Fibroblast of mammary gland (primary cell): Measurements from ENCODE around the gene TMX1.
A peak's percentile ranks its signal among the peaks of the same experiment; 100 is the strongest.

Source experiments
- DNase-seq: peaks from one replicate; pipeline ENCODE4 v3.0.0-alpha.2; 2010; ENCODE audit warnings: low read depth
- H3K4me3 ChIP-seq: 2 replicates; pipeline ENCODE4 v1.5.1; 2011; ENCODE audit warnings: low read depth, mild to moderate bottlenecking, low read length, moderate library complexity; ENCODE audit not compliant: control insufficient read depth
- TF ChIP-seq, protein P1 (sequence below): conservative IDR thresholded peaks from 2 replicates; pipeline ENCODE4 v1.5.1; 2011; ENCODE audit warnings: low read depth, low read length, inconsistent platforms; ENCODE audit not compliant: control insufficient read depth, insufficient read depth

Gene TMX1

DNA sequence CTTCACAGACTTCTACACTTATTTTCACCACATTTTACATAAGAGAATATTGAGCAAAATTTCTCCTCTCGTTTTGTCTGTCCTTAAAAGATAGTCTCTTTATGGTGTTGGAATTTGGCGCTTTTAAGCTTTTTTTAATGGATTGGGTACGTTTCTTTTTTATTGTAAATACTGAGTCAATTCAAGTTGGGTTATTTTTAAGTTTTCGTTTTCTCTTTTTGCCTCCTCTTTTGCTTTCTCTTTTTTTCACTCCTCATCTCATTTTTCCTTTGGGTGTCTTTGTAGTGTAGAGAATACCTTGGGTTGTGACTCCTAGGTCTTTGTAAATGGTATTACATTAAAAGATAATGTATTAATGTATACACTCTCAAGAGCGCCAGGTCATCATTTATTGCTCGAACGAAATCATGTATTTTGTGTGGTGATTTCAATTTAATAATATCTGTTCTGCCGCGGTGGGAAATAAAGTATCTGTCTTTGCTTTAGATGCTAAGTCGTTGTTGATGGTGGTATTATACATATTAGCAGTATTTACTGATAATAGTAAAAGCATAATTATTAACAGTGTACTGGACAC lies 845 bp downstream of the TMX1 start:
- TF ChIP-seq, protein P1, sequence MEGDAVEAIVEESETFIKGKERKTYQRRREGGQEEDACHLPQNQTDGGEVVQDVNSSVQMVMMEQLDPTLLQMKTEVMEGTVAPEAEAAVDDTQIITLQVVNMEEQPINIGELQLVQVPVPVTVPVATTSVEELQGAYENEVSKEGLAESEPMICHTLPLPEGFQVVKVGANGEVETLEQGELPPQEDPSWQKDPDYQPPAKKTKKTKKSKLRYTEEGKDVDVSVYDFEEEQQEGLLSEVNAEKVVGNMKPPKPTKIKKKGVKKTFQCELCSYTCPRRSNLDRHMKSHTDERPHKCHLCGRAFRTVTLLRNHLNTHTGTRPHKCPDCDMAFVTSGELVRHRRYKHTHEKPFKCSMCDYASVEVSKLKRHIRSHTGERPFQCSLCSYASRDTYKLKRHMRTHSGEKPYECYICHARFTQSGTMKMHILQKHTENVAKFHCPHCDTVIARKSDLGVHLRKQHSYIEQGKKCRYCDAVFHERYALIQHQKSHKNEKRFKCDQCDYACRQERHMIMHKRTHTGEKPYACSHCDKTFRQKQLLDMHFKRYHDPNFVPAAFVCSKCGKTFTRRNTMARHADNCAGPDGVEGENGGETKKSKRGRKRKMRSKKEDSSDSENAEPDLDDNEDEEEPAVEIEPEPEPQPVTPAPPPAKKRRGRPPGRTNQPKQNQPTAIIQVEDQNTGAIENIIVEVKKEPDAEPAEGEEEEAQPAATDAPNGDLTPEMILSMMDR: no peak
- no peak for DNase-seq

DNA sequence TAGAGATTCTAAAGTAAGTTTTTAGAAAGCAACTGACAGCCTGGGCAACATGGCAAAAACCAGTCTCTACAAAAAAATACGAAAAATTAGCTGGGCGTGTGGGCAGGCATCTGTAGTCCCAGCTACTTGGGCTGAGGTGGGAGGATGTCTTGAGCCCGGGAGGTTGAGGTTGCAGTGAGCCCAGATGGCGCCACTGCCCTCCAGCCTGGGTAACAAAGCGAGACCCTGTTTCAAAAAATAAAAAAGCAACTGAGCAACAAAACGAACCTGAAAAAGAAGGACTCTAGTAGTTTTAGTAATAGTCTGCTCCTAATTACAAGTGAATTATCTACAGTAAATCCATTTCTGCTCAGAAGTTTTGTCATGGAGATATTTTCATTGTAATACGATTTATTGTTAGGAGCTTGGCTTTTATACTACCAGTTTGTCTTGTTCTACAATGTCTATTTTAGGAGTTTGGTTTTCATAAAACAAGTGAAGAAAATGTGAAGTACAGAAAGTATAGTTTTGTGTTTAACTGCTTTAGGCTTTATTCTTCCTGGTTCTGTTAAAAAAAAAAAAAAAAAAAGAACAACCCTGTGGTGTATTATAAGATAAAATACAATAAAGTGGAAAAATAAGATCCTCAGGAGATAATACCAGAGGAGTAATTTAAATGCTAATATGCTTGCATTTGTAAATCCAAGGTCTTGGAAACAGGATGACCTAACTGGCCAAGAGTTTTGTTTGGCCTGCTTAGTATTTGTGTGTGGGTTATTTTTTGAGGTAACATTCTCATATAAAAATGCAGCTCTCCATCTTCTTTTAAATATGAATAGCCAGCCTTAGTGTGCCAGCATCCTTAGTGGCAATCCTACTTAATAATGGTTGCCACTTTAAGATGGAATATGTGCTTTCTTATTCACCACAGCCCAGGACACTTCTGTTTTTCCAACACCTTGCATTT lies 2.8 kb downstream of the TMX1 start:
- TF ChIP-seq, protein P1: no peak
- no peak overlapping the region for H3K4me3 ChIP-seq
- DNase-seq: peak; percentile 6

More for the DNA sequence above, 845 bp downstream of the TMX1 start:
- H3K4me3 ChIP-seq: peak overlapping the region; percentile 97

DNA sequence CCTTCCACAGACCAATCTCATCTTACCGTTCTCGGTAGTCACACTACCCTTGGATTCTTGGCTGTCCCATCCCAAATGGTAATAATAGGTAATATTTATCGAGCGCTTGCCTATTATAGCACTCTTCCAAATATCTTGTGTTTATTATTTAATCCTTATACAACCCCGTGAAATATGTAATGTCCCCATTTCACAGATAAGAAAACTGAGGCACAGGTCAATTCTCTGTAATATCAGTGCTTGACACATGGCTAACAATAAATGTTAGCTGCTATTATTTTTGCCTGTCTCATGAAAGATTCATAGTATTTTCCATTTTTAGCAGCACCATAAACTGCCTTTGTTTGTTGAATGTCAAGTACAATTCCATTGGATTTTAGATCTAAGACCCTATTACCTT lies 4.5 kb downstream of the TMX1 start:
- H3K4me3 ChIP-seq: no peak overlapping the region
- TF ChIP-seq, protein P1: no peak
- no peak for DNase-seq

DNA sequence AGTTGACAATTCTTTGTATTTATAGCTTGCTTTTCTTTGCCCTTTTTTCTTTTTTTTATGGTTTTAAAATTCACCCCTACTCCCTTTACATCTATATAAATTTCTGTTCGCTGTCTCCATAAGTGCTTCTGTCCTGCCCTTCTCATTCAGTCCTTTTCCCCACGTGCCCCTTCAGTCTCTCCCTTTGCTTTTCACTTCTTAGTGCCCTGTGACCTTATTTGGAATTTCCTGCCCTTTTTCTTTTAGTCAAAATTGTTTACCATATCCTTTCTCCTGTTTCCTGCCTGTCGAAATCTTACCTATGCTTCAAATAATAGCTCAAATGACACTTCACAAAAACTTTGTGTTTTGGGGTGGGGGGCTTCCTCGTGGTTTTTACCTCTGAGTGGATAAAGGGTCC lies 6.0 kb downstream of the TMX1 start:
- TF ChIP-seq, protein P1: no peak
- no peak for DNase-seq
- no peak overlapping the region for H3K4me3 ChIP-seq

DNA sequence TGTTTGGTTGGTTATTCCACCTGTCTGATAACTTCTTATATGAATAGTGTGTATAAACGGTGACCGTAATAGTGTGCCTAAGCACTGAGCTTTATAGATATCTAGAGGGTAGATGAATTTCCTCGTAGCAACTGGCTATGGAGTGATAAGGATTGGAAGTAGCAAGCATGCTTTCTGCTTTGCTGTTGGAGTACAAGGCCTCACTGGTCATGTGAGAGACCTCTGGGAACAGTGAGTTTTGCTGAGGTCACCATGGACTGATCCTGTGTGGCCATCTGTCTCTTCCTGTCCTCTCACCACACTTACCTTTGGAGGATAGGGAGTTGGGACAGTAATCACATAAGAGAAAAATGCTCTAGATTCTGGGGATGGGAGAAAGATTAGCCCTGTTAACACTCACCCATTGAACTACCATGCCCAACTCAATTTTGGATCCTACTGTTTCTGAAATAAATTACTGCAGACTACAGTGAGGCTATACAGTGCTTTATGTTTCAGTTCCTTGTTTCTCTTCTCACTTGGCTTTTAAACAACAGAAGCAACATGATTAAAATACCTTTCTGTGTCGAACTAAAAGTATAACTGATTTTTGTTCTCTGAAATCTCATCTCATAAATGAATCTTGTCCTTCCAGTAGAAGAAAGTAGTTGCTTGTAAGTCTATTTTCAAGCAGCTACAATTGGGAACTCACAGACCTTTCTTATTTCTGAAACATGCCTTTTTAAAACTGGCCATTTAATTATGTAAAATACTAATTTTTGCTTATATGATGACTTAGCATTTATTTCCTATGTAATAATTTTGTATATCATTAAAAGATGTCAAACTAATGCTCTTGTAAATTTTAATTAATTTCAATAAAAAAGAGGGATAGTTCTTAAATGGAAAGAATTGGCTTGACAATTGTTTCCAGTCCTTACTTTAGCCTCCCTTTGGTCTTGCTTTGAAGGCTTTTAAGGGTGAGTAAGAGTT lies 8.3 kb downstream of the TMX1 start:
- TF ChIP-seq, protein P1: no peak

DNA sequence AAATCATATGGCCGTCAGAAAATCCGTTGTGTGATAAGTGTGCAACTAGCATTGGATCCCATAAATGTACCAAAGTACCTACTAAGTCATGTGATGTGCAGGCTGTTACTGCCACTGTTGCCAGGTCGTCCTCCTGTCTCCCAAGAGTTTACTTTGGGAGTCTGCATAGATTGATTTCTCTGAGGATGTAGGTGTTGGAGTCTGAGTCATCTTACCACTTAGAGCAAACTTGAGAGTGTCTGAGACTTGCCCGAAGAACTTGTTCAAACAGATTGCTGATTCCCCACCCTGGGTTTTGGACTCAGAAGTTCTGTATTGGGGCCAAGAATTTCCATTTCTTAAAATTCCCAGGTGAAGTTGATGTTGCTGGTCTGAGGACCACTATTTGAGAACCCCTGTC lies 11.4 kb downstream of the TMX1 start:
- no peak for DNase-seq
- TF ChIP-seq, protein P1: no peak
- no peak overlapping the region for H3K4me3 ChIP-seq

More for the DNA sequence above, 8.3 kb downstream of the TMX1 start:
- no peak overlapping the region for H3K4me3 ChIP-seq
- DNase-seq: no peak
